ENCODE results near the gene IVD.
A peak's percentile ranks its signal among the peaks of the same experiment; 100 is the strongest.

IVD gene

DNA sequence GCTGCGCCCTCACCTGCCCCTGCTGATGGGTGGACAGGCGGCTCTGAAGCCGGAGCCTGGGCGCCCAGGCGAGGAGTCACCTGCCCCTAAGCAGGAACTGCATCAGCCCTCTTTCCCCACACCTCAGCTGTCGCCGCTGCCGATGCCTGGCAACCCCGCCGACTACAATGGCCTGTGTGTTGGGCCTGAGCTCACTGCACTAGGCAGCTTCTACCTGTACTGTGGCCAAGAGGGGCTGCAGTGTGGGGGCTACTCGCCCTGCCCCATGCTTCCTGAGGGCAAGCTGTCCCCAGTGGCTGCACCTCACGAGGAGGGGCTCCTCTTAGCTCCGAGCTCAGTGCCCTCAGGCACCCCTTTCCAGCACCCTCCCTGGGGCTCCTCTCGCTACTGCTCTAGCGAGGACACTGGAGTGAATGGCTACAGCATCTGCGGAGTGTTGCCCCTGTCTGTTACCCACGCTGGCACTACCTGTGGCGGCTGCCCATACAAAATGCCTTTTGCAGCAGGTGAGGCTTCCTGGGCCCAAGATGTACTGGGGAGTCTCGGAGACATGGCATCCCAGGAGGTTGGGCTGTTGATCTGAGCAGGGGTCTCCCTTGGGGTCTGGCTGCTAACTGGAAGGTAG, 53.9 kb downstream of the IVD start:
- DNase-seq (ENCODE audit: low read depth) = no peak

- no peak for DNase-seq (ENCODE audit: low read depth)
Measured at GRCh38 chr15:40460404-40460803, 54.8 kb downstream of the IVD start.

DNA sequence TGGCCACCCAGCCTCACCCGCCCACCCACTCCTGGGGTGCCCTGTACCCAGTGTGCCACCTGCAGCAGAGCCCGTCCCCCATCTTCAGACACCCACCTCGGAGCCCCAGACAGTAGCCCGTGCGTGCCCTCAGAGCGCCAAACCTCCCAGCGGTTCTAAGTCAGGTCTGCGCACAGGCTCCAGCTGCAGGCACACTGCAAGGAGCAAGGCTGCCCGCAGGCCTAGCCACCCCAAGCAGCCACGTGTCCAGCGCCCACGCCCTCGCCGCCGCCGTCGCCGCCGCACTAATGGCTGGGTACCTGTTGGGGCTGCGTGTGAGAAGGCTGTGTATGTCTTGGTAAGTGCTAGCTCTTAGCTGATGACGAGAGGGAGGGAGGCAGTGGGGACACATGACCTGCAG, 56.4 kb downstream of the IVD start:
- no peak for DNase-seq (ENCODE audit: low read depth)

GRCh38 chr15:40463279-40463678, 57.7 kb downstream of the IVD start:
- no peak for DNase-seq (ENCODE audit: low read depth)

- DNase-seq (ENCODE audit: low read depth) = no peak
Measured at GRCh38 chr15:40463886-40464545, 58.4 kb downstream of the IVD start.

- DNase-seq (ENCODE audit: low read depth) = no peak
Measured at GRCh38 chr15:40464595-40465185, 59.1 kb downstream of the IVD start.

- no peak for DNase-seq (ENCODE audit: low read depth)
Measured at GRCh38 chr15:40465939-40466338, 60.3 kb downstream of the IVD start.

GRCh38 chr15:40466426-40467260, 61.0 kb downstream of the IVD start:
- DNase-seq (ENCODE audit: low read depth) = no peak

- DNase-seq (ENCODE audit: low read depth) = no peak
Measured at GRCh38 chr15:40467261-40467615, 61.6 kb downstream of the IVD start.

GRCh38 chr15:40468898-40469331, 63.3 kb downstream of the IVD start:
- no peak for DNase-seq (ENCODE audit: low read depth)

- DNase-seq (ENCODE audit: low read depth) = no peak
Measured at GRCh38 chr15:40469776-40470390, 64.3 kb downstream of the IVD start.

GRCh38 chr15:40470423-40471104, 65.0 kb downstream of the IVD start, which contains the start of gene CHST14:
Gene CHST14, plus strand, starts transcription at chr15:40470984. Its CDS starts 230 bp downstream, at chr15:40471214.
- DNase-seq (ENCODE audit: low read depth) = peak; percentile 26
